HG02840 (cell line): ENCODE measurements around the gene CCL28.
"Not testable (repeated sequence)": the region's sequence is repeated elsewhere in the genome, so short reads cannot be mapped to it uniquely, and the experiment has no call there.

Source experiments
- ATAC-seq: cut with Tn5 transposase; IDR thresholded peaks from one replicate; pipeline ENCODE4 v1.9.1; 2021; ENCODE audit warnings: mild to moderate bottlenecking, moderate library complexity, moderate number of reproducible peaks; ENCODE audit not compliant: unreplicated experiment, low FRiP score

CCL28 gene, protein sequence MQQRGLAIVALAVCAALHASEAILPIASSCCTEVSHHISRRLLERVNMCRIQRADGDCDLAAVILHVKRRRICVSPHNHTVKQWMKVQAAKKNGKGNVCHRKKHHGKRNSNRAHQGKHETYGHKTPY

DNA sequence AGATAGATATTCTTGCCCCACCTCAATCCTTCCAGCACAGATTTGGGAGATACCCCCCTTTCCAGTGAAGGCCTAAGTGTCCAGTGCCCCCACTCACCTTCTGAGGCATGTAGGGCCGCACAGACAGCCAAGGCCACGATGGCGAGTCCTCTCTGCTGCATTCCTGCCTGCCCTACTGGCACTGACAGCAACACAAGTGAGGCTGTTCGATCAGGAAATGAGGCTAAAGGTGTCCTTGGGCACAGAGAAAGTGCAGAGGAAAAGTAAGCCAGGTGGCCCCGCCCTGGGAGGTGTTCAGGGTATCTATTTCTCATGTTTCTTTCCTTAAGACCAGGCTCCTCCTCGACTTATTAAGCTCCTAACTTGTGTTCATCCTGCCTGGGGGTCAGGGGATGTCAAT is at the start of gene CCL28:
Gene CCL28 (minus strand): TSS at position 236 of the 400 bp plus-strand sequence. CDS start 75 bp downstream, at position 161.
- ATAC-seq: no peak

DNA sequence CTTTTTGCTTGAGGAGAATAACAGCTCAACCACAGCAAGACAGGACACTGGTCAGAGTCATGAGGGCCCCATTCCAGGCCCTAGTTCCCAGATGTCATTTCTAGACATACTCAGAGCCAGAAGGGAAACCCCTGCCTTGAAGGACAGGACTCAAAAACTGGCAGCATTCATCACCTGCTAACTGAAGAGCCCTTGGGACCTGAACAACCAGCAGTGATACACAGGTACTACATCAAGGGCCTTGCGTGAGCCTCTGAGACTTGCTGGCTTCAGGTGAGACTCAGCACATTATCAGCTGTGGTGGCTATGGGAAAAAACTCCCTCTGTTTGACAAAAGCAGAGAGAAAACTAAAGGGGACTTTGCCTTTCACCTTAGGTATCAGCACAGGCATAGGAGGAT is 48.9 kb upstream of the CCL28 start:
- ATAC-seq: no peak

DNA sequence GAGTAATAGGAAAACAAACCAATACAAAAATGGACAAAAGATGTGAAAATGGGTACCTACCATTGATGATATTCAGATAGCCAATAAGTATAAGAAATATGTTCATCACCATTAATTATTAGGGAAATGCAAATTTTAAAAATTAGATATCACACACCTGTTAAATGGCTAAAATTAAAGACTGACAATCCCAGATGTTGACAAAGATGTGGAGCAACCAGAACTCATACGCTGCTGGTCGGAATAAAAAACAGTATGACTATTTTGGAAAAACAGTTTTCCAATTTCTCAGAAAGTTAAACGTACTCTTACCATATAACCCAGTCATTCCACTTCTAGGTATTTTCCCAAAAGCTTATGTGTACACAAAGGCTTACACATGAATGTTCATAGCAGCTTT is 44.4 kb upstream of the CCL28 start:
- no peak for ATAC-seq

DNA sequence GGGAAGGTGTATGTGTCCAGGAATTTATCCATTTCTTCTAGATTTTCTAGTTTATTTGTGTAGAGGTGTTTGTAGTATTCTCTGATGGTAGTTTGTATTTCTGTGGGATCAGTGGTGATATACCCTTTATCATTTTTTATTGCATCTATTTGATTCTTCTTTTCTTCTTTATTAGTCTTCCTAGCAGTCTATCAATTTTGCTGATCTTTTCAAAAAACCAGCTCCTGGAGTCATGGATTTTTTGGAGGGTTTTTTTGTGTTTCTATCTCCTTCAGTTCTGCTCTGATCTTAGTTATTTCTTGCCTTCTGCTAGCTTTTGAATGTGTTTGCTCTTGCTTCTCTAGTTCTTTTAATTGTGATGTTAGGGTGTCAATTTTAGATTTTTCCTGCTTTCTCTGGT is 29.4 kb upstream of the CCL28 start:
- not testable (repeated sequence) for ATAC-seq

DNA sequence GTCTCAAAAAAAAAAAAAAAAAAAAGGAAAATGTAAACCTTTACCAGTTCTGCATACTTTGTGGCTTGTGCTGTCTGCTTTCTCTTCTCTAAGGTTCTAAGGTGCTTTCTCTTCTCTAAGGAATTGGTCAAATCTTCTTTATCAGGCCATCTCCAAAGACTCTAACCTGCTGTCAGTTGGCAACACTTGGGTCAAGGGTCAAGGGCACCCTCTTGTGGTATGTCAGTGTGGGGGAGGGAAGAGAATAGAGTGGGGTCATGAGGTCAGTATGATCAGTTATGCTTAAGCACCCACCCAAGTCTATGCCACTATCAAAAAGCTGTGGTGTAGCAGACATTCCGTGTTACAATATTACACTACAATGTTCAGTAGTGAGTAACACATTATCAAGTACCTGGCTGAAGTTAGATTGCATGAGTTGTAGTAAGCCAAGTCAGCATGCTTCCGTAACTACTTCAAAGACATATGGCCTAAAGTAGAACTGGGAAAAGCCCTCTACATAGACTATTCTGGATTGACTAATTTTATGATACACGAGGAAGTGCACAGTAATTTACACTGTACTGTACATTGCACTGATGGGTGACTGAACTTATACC is 25.0 kb upstream of the CCL28 start:
- ATAC-seq: no peak

DNA sequence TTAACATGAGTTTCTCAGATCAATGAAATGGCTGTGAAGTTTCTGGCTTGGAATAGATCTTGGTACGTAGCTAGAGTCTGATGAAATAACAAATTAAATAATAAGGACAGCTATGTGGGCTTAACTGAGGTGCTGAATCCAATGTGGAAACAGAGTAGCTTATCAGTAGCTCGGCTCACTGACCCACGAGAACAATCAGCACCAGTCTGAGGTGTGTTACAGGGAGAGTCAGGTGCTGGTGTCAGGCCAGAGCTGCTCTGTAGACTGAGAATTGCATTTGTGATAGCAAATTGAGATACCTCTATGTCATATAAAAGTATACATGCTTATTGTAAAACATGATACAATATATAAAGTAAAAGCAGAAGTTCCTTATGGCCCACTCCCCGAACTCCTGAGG is 21.2 kb upstream of the CCL28 start:
- no peak for ATAC-seq

DNA sequence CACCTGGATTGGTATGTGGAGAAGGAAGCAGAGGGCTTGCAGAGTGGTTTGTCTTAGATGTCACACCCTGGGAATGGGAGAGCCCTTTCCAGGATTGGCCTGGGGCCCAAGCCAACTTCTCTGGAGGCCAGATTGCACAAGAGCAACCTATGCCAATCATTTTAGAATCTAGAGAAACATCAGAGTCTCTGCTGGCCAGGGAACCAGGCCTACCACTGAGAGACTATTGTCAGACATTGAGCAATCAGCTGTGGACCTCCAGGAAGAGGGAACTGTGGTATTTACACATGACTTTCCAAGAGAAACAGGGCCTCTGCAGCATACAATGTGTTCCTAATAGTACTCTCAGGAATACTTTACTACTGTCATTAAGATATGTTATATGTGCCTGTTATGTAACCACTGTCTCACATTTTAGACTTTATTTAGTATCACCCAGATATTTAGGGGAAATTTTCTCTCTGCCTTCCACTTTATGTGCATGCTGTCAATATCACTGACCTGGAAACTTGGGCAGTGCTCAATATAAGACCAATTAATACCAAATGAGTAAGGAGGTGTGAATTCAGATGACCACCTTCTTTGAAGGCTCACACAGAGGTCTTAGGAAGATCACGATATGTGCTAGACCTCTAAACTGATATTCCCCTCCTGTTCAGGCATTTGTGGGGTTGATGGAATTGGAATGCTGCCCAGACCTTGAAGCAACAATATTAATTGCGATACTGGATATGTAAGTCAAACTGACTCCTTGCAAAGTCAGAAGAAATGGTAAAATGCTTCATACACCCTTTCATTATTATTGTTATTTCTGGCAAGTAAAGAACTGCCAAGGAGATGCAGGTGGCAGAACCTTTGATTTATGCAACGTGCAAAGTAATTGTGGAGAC is 20.5 kb upstream of the CCL28 start:
- no peak for ATAC-seq

DNA sequence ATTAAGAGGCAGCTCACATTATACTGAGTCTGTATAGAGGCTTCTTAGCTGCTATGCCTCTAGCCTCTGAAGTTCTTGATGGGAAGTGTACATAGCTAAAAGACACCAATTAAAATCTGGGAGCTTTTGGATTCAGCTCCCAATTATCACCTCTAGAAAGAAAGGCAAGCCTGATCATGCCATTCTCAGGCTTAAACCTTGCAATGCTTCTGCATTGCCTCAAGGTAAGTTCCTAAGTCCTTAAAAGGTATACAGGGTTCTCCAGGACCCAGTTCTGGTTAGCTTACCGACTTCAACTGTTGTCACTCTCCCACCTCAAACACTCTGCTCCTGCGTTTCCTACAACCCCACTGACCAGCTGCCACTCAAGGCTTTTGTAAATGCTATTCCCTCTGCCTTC is 17.5 kb upstream of the CCL28 start:
- no peak for ATAC-seq

DNA sequence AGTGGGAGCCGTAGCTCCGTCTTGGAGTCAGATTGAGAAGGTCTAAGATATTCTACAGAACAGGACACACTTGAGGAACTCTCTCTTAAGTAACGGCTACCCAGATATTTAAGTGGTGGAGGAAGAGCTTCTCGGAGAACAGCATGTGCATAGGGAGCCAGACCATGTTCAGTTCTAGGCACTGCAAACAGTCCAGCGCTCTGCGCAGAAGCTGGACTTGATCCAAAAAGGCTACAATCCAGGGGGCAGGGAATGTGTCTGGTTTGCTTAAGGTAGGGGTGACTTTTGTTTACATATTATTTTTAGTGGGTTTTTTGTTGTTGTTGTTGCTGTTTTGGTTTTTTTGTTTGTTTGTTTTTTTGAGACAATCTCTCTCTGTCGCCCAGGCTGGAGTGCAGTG is 16.8 kb upstream of the CCL28 start:
- no peak for ATAC-seq

DNA sequence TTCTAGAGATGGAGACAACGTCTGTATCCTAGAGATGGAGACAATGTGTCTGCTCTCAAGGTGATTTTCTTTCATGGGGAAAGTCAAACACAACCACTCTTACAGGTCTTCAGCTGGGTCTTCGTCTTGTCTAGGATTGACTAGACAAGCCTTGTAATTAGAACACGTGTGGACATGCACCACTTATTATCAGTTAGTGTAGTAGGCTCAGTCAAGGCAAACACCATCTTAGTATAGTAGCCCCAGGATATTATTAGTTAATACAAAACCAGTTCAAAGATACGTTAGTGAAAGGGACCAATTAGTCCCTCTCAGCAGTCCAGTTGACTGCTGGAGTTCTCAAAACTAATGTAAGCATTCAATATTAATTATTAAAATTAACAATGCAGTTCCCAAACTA is 15.1 kb upstream of the CCL28 start:
- no peak for ATAC-seq

DNA sequence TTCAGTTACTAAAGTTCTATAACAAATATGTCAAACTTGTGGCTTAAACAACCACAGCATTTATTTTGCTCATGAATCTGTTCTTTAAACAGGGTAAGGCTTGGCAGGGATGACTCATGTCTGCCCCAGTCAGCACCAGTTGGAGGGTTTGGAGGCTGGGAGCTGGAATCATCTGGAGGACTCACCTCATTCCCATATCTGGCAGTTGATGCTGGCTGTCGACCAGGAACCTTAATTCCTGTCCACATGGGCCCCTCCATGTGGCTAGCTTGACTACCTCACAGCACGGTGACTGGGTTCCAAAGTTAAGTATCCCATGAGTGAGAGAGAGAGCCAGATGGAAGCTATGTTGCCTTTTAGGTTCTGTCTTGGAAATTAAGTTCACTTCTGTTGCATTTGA is 13.8 kb upstream of the CCL28 start:
- ATAC-seq: no peak

DNA sequence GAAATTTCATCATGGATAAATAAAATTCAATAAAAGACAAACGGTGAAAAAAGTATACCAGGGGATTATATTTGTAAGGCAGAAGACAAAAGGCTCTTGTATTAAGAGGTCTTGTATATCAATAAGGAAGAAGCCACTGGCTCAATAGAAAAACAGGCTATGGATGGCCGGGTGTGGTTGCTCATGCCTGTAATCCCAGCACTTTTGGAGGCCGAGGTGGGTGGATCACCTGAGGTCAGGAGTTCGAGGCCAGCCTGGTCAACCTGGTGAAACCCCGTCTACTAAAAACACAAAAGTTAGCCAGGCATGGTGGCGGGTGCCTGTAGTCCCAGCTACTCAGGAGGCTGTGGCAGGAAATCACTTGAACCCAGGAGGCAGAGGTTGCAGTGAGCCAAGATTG is 10.9 kb upstream of the CCL28 start:
- ATAC-seq: not testable (repeated sequence)

DNA sequence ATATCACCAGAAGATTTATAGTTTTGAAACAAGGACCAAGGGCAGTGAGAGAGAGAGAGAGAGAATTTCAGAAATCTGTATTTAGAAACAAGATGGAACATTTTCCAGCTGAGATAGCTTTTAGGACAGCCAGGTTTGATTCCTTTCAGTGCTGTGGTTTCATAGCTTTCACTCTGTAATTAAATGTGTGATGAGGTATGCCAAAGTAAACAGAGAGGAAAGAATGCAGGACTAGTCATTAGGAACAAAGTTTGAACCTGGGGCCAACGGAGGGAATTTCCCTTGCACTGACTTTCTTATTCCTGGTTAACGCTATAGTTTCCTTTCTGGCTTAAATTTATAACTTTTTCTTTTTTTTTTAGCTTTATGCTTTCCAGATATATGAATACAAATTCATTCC is 10.0 kb upstream of the CCL28 start:
- ATAC-seq: no peak

DNA sequence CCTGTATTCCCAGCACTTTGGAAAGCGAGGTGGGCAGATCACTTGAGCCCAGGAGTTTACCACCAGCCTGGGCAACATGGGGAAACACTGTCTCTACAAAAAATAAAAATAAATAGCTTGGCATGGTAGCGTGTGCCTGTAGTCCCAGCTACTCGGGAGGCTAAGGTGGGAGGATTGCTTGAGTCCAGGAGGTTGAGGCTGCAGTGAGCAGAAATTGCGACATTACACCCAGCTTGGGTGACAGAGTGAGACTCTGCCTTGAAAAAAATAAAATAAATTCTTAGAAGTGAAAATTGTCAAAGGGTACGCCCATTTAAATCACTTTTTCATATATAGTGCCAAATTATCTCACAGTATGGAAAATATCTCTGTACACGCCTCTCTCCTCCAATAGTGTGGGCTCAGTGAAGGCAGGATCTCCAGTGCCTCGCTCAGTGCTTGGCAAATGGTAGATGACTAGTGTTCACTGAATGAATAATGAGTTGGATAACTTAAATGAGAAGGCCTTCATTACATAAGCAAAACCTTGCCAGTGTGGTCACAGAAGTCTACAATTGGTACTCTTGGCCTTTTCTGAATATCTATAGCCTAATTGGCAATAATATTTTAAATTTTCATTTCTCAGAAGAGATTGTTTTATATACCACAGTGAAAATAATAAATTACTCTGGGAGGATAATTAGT is 9.4 kb upstream of the CCL28 start:
- no peak for ATAC-seq

DNA sequence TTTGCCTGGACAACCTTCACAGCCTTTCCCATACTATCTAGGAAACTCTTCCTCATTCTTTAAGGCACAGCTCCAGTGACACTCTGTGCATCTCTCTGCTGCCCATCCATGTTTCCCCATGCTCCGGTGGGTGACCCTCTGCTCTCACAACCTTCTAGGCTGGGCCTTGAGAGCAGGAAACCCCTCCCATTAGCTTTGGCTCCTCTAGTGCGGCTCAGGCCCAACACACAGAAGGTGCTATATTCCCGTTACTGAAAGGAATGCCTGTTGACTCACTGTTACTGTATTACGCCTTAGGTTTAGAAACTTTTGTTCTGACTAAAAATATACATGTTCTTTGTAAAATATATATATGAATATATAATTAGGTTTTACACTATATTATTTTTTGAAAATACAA is 8.1 kb upstream of the CCL28 start:
- no peak for ATAC-seq

DNA sequence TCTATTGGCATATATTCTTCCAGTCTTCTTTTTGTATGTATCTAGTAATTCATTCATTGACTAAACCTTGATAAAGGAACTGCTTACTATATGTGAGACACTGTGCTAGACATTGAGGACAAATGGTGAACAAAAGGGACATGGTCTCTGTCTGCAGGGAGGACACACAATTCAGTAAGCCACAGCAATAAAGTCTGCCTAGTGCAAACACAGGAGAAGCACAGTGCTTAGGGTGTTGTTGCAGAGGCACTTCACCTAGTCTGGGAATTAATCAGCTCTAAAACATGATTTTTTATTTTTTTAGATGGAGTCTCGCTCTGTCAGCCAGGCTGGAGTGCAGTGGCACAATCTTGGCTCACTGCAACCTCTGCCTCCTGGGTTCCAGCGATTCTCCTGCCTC is 6.4 kb upstream of the CCL28 start:
- ATAC-seq: no peak

DNA sequence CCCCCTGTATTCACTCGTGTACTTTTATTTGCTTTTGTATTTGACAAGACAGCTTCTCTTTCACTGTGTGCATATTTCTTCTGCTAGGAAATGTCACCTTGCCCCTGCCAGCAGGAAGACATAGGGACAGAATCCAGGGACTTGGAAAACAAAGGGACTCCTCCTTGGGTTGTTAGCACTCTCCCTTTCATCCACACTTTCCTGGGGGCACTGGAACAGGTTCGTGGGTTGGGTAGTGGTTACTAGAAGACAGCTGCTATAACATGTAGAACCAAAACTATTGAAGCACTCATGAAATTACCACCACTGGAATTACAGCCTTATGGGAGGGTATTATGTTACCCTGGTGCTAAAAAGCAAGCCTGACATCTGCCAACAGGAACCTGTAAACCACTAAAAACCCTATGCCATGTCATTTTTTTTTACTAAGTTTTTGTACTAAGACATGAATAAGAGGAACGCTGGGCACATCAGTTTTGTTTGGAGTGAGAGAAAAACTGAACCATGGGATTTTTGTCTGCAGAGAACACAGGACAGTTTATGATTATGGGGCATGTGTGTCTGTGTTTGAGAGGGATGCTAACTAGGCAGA is 4.7 kb upstream of the CCL28 start:
- ATAC-seq: no peak

DNA sequence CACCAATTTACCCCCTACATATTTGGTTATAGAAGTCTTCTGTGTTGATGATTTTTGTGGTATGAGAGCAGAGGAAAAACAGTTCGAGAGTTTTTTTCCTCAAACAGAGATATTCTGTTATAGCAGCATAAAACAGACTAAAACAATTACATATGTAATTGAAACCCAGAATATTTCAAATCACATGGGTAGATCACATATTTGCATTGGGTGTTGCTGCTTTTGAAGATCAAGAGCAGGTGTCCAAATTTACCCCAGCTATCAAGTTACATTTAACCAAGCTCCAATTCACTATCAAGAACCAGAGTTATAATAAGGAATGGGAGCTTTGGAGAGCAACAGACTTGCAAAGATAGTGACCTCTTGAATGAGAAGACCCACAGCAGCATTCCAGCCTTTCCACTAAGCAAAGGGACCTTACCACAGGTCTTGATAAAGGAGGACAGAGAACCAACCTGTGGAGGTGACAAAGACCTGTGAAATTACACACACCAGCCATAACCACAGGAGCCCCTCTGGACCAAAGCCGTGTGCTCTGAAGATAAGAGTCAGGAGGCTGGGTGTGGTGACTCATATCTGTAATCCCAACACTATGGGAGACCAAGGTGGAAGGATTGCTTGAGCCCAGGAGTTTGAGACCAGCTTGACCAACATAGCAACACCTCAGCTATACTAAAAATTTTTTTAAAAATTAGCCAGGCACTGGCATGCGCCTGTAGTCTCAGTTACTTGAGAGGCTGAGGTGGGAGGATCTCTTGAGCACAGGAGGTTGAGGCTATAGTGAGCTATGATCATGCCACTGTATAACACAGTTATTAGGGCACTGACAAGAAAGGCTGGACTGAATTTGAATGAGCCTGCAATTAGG is 4.0 kb upstream of the CCL28 start:
- ATAC-seq: no peak

DNA sequence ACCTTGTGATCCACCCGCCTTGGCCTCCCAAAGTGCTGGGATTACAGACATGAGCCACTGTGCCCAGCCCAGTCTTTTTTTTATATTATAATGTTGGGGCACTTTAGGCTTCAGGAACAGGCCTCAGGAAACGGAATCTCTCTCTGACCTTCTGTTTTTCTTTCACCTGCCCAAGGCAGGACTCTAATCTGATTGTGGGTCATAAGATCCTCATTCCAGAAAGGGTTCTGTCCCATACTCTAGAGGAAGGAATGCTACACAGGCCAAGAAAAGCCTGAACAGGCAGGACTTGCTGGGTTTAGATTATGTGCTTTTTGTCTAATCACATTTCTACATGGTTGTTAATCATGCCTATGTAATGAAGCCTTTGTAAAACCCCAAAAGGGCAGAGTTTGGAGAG is 1.8 kb upstream of the CCL28 start:
- ATAC-seq: no peak

DNA sequence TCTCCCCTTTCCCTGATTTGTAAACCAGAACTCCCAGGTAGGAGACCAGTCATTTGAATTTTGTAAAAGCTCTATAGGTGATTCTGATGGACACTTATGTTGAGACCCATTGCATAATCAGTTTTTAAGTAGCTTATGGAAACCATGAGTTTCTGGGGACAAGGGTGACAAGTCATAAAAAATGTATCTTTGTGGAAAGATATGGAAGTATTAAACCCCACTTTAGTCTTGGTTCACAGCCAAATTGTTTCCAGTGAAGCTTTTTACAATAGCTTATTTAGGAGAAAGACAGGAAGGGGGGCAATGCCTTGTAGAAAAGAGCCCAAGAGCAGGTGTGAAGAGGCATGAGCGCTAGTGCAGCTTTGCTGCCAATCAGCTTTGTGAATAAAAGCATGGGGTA is 453 bp upstream of the CCL28 start:
- no peak for ATAC-seq
